ENCODE results near the gene GNAI3.

DNA sequence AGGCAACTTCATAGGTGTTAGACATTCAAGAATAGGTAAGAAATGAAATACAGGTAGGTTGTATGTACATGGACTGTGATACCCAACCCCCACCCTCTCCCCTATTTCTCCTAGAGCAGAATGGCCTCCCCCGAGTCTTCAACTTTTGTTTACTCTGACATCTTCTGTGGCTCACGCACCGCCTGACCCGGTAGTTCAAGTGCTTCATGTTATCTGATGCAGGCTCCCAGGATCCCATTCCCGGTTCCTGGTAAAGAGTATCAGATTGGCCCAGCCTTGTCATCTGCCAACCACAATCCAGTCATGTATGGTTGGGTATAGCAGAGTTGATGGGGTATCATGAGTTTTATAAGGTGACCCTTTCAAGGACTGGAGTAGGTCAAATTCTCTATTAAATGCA lies 9.1 kb downstream of the GNAI3 start:
- TF ChIP-seq RAD51 (IDR thresholded peaks at IDR 0.05; ENCODE audit: borderline replicate concordance) (no peak), ZNF282 (IDR thresholded peaks at IDR 0.05; ENCODE audit: partially characterized antibody) (no peak), RAD21 (CRISPR knock-in tag; IDR thresholded peaks at IDR 0.05) (no peak), FOXK2 (IDR thresholded peaks at IDR 0.05) (no peak), ZNF343 (CRISPR knock-in tag; IDR thresholded peaks at IDR 0.05) (no peak), ZNF143 (CRISPR knock-in tag; IDR thresholded peaks at IDR 0.05) (no peak), BCL6 (CRISPR knock-in tag; IDR thresholded peaks at IDR 0.05) (no peak), ZC3H13 (CRISPR knock-in tag; IDR thresholded peaks at IDR 0.05) (no peak), SIN3A (IDR thresholded peaks at IDR 0.05; ENCODE audit: borderline replicate concordance, low read depth, low read length) (no peak), KDM5B (CRISPR knock-in tag; IDR thresholded peaks at IDR 0.05; ENCODE audit: borderline replicate concordance) (no peak), SRSF1 (optimal IDR thresholded peaks at IDR 0.05; ENCODE audit: low read depth, low read length) (no peak)
- TF ChIP-seq, protein P1, sequence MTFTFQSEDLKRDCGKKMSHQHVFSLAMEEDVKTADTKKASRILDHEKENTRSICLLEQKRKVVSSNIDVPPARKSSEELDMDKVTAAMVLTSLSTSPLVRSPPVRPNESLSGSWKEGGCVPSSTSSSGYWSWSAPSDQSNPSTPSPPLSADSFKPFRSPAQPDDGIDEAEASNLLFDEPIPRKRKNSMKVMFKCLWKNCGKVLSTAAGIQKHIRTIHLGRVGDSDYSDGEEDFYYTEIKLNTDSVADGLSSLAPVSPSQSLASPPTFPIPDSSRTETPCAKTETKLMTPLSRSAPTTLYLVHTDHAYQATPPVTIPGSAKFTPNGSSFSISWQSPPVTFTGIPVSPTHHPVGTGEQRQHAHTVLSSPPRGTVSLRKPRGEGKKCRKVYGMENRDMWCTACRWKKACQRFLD (CRISPR knock-in tag; IDR thresholded peaks at IDR 0.05; ENCODE audit: borderline replicate concordance), result no peak
- TF ChIP-seq, protein P2, sequence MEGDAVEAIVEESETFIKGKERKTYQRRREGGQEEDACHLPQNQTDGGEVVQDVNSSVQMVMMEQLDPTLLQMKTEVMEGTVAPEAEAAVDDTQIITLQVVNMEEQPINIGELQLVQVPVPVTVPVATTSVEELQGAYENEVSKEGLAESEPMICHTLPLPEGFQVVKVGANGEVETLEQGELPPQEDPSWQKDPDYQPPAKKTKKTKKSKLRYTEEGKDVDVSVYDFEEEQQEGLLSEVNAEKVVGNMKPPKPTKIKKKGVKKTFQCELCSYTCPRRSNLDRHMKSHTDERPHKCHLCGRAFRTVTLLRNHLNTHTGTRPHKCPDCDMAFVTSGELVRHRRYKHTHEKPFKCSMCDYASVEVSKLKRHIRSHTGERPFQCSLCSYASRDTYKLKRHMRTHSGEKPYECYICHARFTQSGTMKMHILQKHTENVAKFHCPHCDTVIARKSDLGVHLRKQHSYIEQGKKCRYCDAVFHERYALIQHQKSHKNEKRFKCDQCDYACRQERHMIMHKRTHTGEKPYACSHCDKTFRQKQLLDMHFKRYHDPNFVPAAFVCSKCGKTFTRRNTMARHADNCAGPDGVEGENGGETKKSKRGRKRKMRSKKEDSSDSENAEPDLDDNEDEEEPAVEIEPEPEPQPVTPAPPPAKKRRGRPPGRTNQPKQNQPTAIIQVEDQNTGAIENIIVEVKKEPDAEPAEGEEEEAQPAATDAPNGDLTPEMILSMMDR (CRISPR knock-in tag; IDR thresholded peaks at IDR 0.05), result no peak
- TF ChIP-seq, protein P3, sequence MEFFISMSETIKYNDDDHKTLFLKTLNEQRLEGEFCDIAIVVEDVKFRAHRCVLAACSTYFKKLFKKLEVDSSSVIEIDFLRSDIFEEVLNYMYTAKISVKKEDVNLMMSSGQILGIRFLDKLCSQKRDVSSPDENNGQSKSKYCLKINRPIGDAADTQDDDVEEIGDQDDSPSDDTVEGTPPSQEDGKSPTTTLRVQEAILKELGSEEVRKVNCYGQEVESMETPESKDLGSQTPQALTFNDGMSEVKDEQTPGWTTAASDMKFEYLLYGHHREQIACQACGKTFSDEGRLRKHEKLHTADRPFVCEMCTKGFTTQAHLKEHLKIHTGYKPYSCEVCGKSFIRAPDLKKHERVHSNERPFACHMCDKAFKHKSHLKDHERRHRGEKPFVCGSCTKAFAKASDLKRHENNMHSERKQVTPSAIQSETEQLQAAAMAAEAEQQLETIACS (CRISPR knock-in tag; IDR thresholded peaks at IDR 0.05), result no peak
